ENCODE data around the gene HTT. TPM values are rescaled to one million over a fixed set of nuclear protein-coding genes. Genes with fewer than 3 reads are reported as not detected.

HTT gene
- total RNA-seq, 2 experiments from 2014 or later: 54.2 to 56.5 TPM

DNA sequence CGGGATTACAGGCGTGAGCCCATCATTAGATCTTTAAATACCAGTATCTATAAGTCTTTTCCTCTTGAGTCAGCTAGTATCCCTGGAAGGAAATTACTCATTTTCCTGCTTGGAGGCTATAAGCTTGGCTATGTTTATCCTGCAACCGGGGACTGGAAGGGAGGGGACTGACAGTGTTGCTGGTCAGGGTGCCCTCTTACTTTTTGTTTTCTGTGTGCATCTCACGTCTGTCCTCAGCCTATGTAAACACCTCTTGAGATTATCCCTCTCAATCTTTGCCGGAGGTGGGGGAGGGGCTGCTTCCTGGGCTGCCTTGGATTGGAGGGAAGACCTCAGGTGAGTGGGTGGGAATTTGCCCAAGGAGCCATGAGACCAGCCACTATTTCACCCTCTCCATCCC lies 37.0 kb downstream of the HTT start:
- no peak for ATAC-seq
- H3K4me1 Mint-ChIP-seq (ENCODE audit: low read depth): peaks cover 12% of the 10 kb centered on the region
- TF ChIP-seq, protein P1, sequence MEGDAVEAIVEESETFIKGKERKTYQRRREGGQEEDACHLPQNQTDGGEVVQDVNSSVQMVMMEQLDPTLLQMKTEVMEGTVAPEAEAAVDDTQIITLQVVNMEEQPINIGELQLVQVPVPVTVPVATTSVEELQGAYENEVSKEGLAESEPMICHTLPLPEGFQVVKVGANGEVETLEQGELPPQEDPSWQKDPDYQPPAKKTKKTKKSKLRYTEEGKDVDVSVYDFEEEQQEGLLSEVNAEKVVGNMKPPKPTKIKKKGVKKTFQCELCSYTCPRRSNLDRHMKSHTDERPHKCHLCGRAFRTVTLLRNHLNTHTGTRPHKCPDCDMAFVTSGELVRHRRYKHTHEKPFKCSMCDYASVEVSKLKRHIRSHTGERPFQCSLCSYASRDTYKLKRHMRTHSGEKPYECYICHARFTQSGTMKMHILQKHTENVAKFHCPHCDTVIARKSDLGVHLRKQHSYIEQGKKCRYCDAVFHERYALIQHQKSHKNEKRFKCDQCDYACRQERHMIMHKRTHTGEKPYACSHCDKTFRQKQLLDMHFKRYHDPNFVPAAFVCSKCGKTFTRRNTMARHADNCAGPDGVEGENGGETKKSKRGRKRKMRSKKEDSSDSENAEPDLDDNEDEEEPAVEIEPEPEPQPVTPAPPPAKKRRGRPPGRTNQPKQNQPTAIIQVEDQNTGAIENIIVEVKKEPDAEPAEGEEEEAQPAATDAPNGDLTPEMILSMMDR (IDR thresholded peaks at IDR 0.05): no peak

DNA sequence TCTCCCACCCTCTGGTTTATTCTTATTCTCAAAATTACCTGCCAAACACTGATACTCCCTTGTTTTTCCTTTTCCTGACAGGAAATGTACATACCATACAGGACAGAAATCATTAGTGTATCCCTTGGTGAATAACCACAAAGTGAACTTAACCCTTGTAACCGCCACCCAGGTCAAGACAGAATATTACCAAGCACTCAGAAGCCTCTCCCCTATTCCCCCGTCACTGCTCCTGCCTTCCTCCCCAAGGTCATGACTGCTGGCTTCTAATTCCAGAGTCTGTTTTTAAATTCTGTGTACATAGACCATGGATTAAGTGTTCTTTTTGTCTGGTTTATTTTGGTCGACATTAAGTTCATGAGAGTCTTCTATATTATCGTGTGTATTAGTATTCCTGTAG lies 37.7 kb downstream of the HTT start:
- CTCF ChIA-PET: interaction anchor here (1.3 to 2.0 kb wide), 5 partner anchors 9 to 368 kb away, joined by 3 to 6 read pairs (median 4); no protein-coding TSS in a partner anchor
- TF ChIP-seq, protein P1 (IDR thresholded peaks at IDR 0.05): no peak
- Mint-ChIP-seq H3K4me3 (no peak overlapping the region), H3K36me3 (ENCODE audit: low read depth) (peaks cover 36% of the 10 kb centered on the region), H3K27me3 (no peaks in the 10 kb centered on the region), H3K4me1 (ENCODE audit: low read depth) (peaks cover 5% of the 10 kb centered on the region), H3K27ac (no peak overlapping the region), H3K9me3 (no peaks in the 10 kb centered on the region)
- intact Hi-C loops (cut with micrococcal nuclease): no loop called here
- DNase-seq (no peak), ATAC-seq (no peak)
- POLR2A ChIA-PET: no interaction called here

More for the DNA sequence above, 37.0 kb downstream of the HTT start:
- intact Hi-C loops (cut with micrococcal nuclease): no loop called here
- DNase-seq: no peak
- ChIA-PET CTCF (interaction anchor here (1.0 to 2.0 kb wide), 4 partner anchors 8 to 47 kb away, joined by 3 to 6 read pairs (median 4); no protein-coding TSS in a partner anchor), POLR2A (interaction anchor here (0.7 kb wide), 1 partner anchor 1249 kb away, joined by 3 read pairs; no protein-coding TSS in a partner anchor)
- Mint-ChIP-seq H3K9me3 (no peaks in the 10 kb centered on the region), H3K27me3 (no peaks in the 10 kb centered on the region), H3K36me3 (ENCODE audit: low read depth) (peaks cover 34% of the 10 kb centered on the region), H3K27ac (no peak overlapping the region), H3K4me3 (no peak overlapping the region)

DNA sequence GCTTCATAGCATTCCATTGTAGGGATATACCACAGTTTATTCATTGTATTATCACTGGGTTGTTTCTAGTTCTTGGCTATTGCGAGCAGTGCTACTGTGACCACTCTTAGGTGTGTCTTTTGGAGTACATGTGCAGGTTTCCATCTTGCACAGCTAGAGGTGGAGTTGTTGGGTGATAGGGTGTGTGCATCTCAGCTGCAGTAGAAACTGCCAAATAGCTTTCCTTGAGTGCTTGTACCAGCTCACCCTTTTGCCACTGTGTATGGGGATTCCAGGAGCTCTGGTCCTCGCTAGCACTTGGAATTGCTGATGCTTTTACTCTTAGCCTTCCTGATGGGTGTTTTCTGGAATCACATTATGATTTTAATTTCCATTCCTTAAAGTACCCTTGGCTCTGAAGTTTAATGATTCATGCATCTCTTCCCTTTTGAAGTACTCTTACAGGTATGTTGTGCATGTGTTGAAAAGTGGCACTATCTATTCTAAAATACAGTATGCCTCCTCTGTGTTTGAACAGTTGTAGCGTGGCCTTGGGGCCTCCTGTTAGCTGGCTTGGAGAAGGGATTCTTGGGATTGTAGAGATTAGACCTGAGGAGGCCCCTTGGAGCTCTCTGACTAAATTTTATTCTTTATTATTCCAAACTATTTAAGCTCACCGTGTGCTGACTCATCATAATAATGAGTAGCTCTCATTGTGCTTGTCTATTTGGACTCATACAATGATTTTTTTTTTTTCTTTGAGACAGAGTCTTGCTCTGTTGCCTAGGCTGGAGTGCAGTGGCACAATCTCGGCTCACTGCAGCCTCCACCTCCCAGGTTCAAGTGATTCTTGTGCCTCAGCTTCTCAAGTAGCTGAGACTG lies 38.4 kb downstream of the HTT start:
- Mint-ChIP-seq H3K9me3 (no peaks in the 10 kb centered on the region), H3K27me3 (no peaks in the 10 kb centered on the region), H3K4me3 (no peak overlapping the region), H3K36me3 (ENCODE audit: low read depth) (peaks cover 30% of the 10 kb centered on the region), H3K4me1 (ENCODE audit: low read depth) (peaks cover 3% of the 10 kb centered on the region), H3K27ac (no peak overlapping the region)
- CTCF ChIA-PET: interaction anchor here (1.0 to 2.0 kb wide), 6 partner anchors 8 to 368 kb away, joined by 3 to 6 read pairs (median 4); no protein-coding TSS in a partner anchor
- TF ChIP-seq, protein P1 (IDR thresholded peaks at IDR 0.05): no peak
- POLR2A ChIA-PET: interaction anchor here (0.7 kb wide), 1 partner anchor 317 kb away, joined by 3 read pairs; no protein-coding TSS in a partner anchor
- ATAC-seq: no peak
- intact Hi-C loops (cut with micrococcal nuclease): no loop called here
- DNase-seq: no peak

DNA sequence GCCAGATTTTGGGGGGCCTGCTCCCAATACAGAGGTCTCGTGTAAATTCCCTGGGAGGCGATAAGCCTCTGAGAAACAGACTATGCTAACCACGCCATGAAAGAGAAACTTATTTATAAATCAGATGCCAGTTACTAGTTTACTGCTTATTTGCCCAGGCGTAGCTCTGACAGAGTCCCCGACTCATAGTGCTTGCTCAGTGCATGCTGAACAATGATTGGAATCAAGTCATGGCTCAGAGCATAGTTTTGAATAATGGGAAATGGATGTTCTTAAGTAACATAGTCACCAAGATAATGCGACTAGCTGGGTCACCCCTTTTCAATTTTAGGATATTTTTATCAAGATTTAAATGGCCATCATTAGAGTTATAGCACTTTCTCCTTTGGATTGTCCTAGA lies 39.9 kb downstream of the HTT start:
- DNase-seq: no peak
- ChIA-PET POLR2A (no interaction called here), CTCF (interaction anchor here (0.9 to 1.2 kb wide), 2 partner anchors 7 to 32 kb away, joined by 3 to 8 read pairs; no protein-coding TSS in a partner anchor)
- TF ChIP-seq, protein P1 (IDR thresholded peaks at IDR 0.05): no peak
- peaks cover 27% of the 10 kb centered on the region for H3K36me3 Mint-ChIP-seq (ENCODE audit: low read depth)
- H3K27ac Mint-ChIP-seq: no peak overlapping the region
- H3K4me3 Mint-ChIP-seq: no peak overlapping the region
- no peaks in the 10 kb centered on the region for H3K27me3 Mint-ChIP-seq
- H3K9me3 Mint-ChIP-seq: no peaks in the 10 kb centered on the region
- intact Hi-C loops (cut with micrococcal nuclease): no loop called here
- no peak for ATAC-seq
- H3K4me1 Mint-ChIP-seq (ENCODE audit: low read depth): peaks cover 3% of the 10 kb centered on the region
